ENCODE measurements around the gene VSX1. TPM values are rescaled to one million over a fixed set of nuclear protein-coding genes. Genes with fewer than 3 reads are reported as not detected.

The VSX1 gene
- total and polyA plus RNA-seq, 3 experiments from 2014 or later = not detected

DNA sequence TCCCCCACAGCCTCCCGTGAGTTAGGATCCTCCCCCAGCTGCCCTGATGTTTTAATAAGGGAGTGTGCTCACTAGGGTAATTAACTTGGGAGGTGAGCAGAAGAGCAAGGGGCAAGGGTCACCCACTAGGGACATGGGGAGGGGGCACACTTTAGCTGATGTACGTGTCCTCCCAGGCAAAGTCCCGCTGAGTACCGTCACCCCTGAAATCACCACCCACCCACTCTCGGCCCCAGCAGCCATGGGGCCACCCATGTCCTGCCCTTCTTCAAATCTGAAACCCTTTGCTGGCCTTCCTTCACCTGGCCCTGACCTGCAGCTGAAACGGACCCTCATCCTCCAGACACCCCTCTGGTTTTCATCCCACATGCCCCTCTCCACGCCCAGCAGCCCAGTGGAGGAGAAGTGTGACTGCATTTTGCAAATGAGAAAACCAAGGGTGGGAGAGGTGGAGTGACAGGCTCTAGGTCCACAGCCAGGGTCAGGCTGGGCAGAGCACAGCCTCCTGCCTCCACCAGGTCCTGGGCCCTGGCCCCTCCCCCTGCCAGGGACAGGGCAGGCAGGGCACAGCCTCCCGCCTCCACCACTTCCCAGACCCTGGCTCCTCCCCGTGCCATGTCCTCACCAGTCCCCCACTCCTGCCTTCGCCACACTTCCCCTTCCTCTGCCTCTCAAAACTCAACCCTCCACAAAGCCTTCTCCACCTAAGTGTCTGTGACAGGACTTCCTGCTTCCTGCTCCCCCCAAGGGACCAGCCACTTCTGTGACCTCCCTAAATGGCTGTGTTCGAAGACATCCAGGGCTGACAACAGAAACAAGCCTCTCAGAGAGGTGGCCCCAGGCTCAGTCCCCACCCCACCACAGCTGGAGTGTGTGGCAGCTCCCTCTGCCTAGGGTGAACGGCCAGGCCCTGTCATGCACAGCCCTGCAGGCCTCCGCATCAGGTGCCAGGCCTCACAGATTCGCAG, 39.1 kb downstream of the VSX1 start:
- peaks cover 0 to 34% (median 0%) of the 10 kb centered on the region in 3 donors for H3K36me3 Mint-ChIP-seq
- no peaks in the 10 kb centered on the region for H3K9me3 Mint-ChIP-seq
- H3K4me1 Mint-ChIP-seq = peaks cover 29 to 61% (median 29%) of the 10 kb centered on the region in 3 donors
- POLR2A ChIA-PET = interaction anchor here (2.3 kb wide), 1 partner anchor 15 kb away, joined by 9 read pairs; the partner anchor contains the start of gene ACSS1
- Histone ChIP-seq H3K4me1 (ENCODE audit: insufficient read depth, low read length) (peaks cover 46% of the 10 kb centered on the region), H3K9me3 (ENCODE audit: low read length) (no peaks in the 10 kb centered on the region), H3K4me3 (ENCODE audit: low read length) (peak overlapping the region; percentile 28), H3K27ac (ENCODE audit: low read depth, low read length) (peak overlapping the region; percentile 59), H3K36me3 (ENCODE audit: insufficient read depth, low read length) (no peaks in the 10 kb centered on the region), H3K27me3 (ENCODE audit: insufficient read depth, low read length, poor library complexity, severe bottlenecking) (no peaks in the 10 kb centered on the region)
- H3K4me3 Mint-ChIP-seq = peak overlapping the region in 6 of 7 donors; percentile 18 to 76 (median 64)
- peak; percentile 34 to 75 (median 64) for DNase-seq
- peak overlapping the region; percentile 73 to 99 (median 94) for H3K27ac Mint-ChIP-seq
- H3K27me3 Mint-ChIP-seq = no peaks in the 10 kb centered on the region
- CTCF ChIA-PET = interaction anchor here (1.0 to 1.1 kb wide), 2 partner anchors 12 to 18 kb away, joined by 3 read pairs; no protein-coding TSS in a partner anchor

DNA sequence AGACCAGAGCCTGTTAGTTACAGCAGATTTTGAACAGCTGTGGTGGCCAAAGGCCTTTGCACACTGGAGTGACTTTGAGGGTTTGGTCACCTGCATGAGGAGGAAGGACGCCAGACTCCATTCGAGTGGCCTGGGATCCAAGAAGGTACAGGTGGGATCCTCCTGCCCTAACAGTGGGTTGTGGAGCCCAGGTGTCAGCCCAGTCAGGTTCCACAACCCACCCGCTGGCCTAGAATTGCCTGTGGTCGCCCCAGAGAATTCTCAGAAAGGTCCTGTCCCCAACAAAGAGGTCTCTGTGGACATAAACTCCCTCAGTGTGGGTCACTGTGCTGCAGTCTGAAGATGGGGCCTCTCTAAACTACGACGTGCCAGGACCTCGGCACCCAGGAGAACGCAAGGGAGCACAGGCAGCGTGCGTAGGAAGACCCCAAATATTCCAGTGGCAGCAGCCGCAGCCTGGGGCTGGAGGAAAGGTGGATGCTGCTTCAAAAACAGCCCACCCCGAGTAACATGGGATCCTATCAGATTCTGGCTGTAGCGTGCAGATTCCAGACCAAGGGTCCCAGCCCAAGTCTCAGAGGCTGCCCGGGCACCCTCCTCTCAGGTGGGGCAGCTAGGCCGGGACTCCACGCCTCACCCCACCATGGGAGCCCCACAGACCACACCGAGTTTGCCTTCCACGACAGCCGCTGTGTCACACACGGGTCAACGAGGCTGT, 40.0 kb downstream of the VSX1 start:
- POLR2A ChIA-PET = interaction anchor here (2.3 kb wide), 1 partner anchor 16 kb away, joined by 9 read pairs; the partner anchor contains the start of gene ACSS1
- peaks cover 35 to 63% (median 35%) of the 10 kb centered on the region in 3 donors for H3K4me1 Mint-ChIP-seq
- H3K9me3 Mint-ChIP-seq = no peaks in the 10 kb centered on the region
- Histone ChIP-seq H3K36me3 (ENCODE audit: insufficient read depth, low read length) (no peaks in the 10 kb centered on the region), H3K4me3 (ENCODE audit: low read length) (peak overlapping the region; percentile 28), H3K27ac (ENCODE audit: low read depth, low read length) (peak overlapping the region; percentile 59), H3K9me3 (ENCODE audit: low read length) (no peaks in the 10 kb centered on the region), H3K4me1 (ENCODE audit: insufficient read depth, low read length) (peaks cover 54% of the 10 kb centered on the region), H3K27me3 (ENCODE audit: insufficient read depth, low read length, poor library complexity, severe bottlenecking) (no peaks in the 10 kb centered on the region)
- H3K36me3 Mint-ChIP-seq = peaks cover 0 to 31% (median 0%) of the 10 kb centered on the region in 3 donors
- CTCF ChIA-PET = no interaction called here
- DNase-seq = no peak
- peak overlapping the region in 1 of 7 donors; percentile 48 for H3K4me3 Mint-ChIP-seq
- H3K27ac Mint-ChIP-seq = peak overlapping the region; percentile 73 to 99 (median 94)
- H3K27me3 Mint-ChIP-seq = no peaks in the 10 kb centered on the region

DNA sequence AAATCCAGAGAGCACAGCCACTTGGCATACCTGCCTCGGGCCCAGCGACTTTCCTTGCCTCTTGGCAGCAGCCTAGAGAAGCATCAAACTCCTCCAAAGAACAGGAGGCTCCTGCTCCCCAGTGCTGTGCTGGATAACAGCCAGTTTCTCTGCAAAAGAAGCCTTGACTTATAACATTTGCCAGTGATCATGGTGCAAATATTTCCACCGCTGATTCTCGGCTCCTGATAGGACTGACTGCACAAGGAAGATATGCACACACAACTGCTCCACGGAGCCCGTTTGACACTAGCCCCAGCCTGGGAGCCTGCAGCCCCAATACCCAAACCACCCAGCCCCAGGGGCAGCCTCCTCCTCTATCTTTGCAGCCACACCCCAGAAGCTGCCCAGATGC, 41.5 kb downstream of the VSX1 start:
- ChIA-PET POLR2A (no interaction called here), CTCF (interaction anchor here (1.2 kb wide), 1 partner anchor 19 kb away, joined by 3 read pairs; no protein-coding TSS in a partner anchor)
- peaks cover 49 to 78% (median 49%) of the 10 kb centered on the region in 3 donors for H3K4me1 Mint-ChIP-seq
- Histone ChIP-seq H3K9me3 (ENCODE audit: low read length) (no peaks in the 10 kb centered on the region), H3K27me3 (ENCODE audit: insufficient read depth, low read length, poor library complexity, severe bottlenecking) (no peaks in the 10 kb centered on the region), H3K4me1 (ENCODE audit: insufficient read depth, low read length) (peaks cover 70% of the 10 kb centered on the region), H3K36me3 (ENCODE audit: insufficient read depth, low read length) (no peaks in the 10 kb centered on the region), H3K4me3 (ENCODE audit: low read length) (no peak overlapping the region), H3K27ac (ENCODE audit: low read depth, low read length) (no peak overlapping the region)
- H3K27ac Mint-ChIP-seq = peak overlapping the region in 7 of 8 donors; percentile 56 to 94 (median 73)
- H3K27me3 Mint-ChIP-seq = no peaks in the 10 kb centered on the region
- peaks cover 0 to 25% (median 0%) of the 10 kb centered on the region in 3 donors for H3K36me3 Mint-ChIP-seq
- no peaks in the 10 kb centered on the region for H3K9me3 Mint-ChIP-seq
- peak overlapping the region in 1 of 7 donors; percentile 66 for H3K4me3 Mint-ChIP-seq
- DNase-seq = no peak

DNA sequence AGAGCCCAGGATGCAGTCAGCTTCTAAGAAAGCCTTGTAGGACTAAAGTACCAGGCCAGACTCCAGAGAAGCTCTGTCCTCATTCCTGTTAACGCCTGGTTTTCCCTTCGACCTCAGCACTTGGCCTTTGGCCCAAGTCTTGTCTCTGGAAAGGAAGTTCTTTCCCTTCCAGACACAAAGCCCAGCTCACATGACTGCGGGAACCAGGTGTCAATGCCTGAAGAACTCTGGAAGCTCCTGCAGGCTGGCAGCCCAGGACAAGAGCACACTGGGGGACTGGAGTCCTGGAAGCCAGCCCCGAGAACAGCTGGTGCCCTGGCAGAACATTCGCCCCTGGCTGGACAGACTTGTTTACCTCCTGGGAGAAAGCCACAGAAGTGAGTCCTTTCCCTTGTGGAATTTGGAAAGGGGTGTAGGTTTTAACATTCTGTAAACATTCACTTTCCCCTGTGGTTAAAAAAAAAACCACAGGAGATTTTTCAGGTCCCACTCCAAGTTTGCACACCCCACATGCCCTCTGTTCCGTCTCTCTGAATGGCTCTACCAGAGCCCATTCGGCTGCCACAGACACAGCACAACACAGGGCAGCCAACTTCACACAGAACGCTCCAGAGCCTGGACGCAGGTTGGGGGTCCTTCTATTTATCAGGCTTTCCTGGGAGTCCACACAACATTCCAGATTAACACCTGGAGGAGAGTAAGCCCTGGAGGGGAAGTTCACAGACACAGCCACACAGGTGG, 42.1 kb downstream of the VSX1 start:
- DNase-seq = no peak
- no peaks in the 10 kb centered on the region for H3K9me3 Mint-ChIP-seq
- peaks cover 49 to 84% (median 51%) of the 10 kb centered on the region in 3 donors for H3K4me1 Mint-ChIP-seq
- ChIA-PET CTCF (interaction anchor here (1.2 kb wide), 1 partner anchor 19 kb away, joined by 3 read pairs; no protein-coding TSS in a partner anchor), POLR2A (interaction anchor here (0.6 kb wide), 1 partner anchor 17 kb away, joined by 4 read pairs; no protein-coding TSS in a partner anchor)
- Histone ChIP-seq H3K4me3 (ENCODE audit: low read length) (no peak overlapping the region), H3K27me3 (ENCODE audit: insufficient read depth, low read length, poor library complexity, severe bottlenecking) (no peaks in the 10 kb centered on the region), H3K36me3 (ENCODE audit: insufficient read depth, low read length) (no peaks in the 10 kb centered on the region), H3K27ac (ENCODE audit: low read depth, low read length) (no peak overlapping the region), H3K9me3 (ENCODE audit: low read length) (no peaks in the 10 kb centered on the region), H3K4me1 (ENCODE audit: insufficient read depth, low read length) (peaks cover 71% of the 10 kb centered on the region)
- H3K27ac Mint-ChIP-seq = peak overlapping the region; percentile 47 to 94 (median 72)
- H3K4me3 Mint-ChIP-seq = no peak overlapping the region
- H3K36me3 Mint-ChIP-seq = peaks cover 0 to 20% (median 0%) of the 10 kb centered on the region in 3 donors
- H3K27me3 Mint-ChIP-seq = no peaks in the 10 kb centered on the region

DNA sequence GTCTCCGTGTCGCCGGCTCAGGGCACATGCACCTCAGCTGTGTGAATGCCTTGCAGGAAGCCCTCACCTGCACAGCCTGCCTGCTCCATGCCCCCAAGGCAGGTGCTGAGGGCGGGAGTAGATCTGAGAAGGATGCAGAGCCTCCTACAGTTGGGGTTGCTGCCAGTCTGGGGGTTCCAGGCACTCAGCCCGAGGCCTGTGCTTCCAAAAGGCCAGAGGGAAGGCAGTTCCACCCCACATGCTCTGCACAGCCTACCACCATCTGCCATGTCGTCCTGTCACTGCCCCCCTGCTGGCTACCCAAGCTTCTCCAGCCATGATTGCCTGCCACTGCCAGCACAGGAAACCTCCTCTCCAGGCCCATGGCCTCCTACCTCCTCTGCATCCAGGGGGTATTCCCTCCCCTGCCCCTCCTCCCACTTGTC, 43.3 kb downstream of the VSX1 start:
- Histone ChIP-seq H3K36me3 (ENCODE audit: insufficient read depth, low read length) (no peaks in the 10 kb centered on the region), H3K27me3 (ENCODE audit: insufficient read depth, low read length, poor library complexity, severe bottlenecking) (no peaks in the 10 kb centered on the region), H3K9me3 (ENCODE audit: low read length) (no peaks in the 10 kb centered on the region), H3K27ac (ENCODE audit: low read depth, low read length) (no peak overlapping the region), H3K4me1 (ENCODE audit: insufficient read depth, low read length) (peaks cover 71% of the 10 kb centered on the region), H3K4me3 (ENCODE audit: low read length) (no peak overlapping the region)
- no peaks in the 10 kb centered on the region for H3K9me3 Mint-ChIP-seq
- peaks cover 0 to 24% (median under 1%) of the 10 kb centered on the region in 3 donors for H3K36me3 Mint-ChIP-seq
- POLR2A ChIA-PET = no interaction called here
- CTCF ChIA-PET = no interaction called here
- H3K27ac Mint-ChIP-seq = peak overlapping the region; percentile 38 to 93 (median 66)
- no peak overlapping the region for H3K4me3 Mint-ChIP-seq
- peak in 1 of 5 donors; percentile 23 for DNase-seq
- peaks cover 50 to 86% (median 53%) of the 10 kb centered on the region in 3 donors for H3K4me1 Mint-ChIP-seq
- no peaks in the 10 kb centered on the region for H3K27me3 Mint-ChIP-seq

DNA sequence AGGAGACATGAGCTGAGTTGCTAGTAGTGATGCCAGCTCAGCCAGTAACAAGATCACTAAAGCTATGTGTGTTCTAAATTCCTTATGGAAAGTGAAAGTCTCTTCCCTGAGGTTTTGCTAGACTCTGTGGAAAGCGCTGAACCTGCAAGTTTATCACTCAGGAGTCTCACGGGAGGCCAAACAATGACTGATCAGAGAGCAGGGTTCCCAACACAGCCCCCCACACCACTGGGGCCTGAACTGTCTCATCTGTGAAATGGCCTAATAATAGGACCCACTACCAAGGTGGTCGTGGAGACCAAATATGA, 43.9 kb downstream of the VSX1 start:
- ChIA-PET CTCF (interaction anchor here (1.7 kb wide), 1 partner anchor 21 kb away, joined by 4 read pairs; no protein-coding TSS in a partner anchor), POLR2A (no interaction called here)

More for the DNA sequence above, 43.9 kb downstream of the VSX1 start:
- H3K27ac ChIP-seq (ENCODE audit: low read depth, low read length) = no peak overlapping the region
- peak overlapping the region; percentile 46 to 93 (median 77) for H3K27ac Mint-ChIP-seq
- peak in 1 of 5 donors; percentile 10 for DNase-seq
- no peaks in the 10 kb centered on the region for H3K27me3 ChIP-seq (ENCODE audit: insufficient read depth, low read length, poor library complexity, severe bottlenecking)
- no peaks in the 10 kb centered on the region for H3K9me3 ChIP-seq (ENCODE audit: low read length)
- no peak overlapping the region for H3K4me3 ChIP-seq (ENCODE audit: low read length)
- H3K27me3 Mint-ChIP-seq = no peaks in the 10 kb centered on the region
- no peaks in the 10 kb centered on the region for H3K9me3 Mint-ChIP-seq
- H3K36me3 ChIP-seq (ENCODE audit: insufficient read depth, low read length) = no peaks in the 10 kb centered on the region
- peaks cover 66% of the 10 kb centered on the region for H3K4me1 ChIP-seq (ENCODE audit: insufficient read depth, low read length)
- peak overlapping the region in 1 of 7 donors; percentile 18 for H3K4me3 Mint-ChIP-seq
- peaks cover 49 to 86% (median 51%) of the 10 kb centered on the region in 3 donors for H3K4me1 Mint-ChIP-seq
- H3K36me3 Mint-ChIP-seq = peaks cover 0 to 28% (median 3%) of the 10 kb centered on the region in 3 donors

Data from CD8-positive, alpha-beta memory T cell (primary cell).